AG09319 (cell line): ENCODE measurements around the gene KCNC4.

Source experiments
- DNase-seq: peaks from one replicate; pipeline ENCODE4 v3.0.0-alpha.2; 2010; ENCODE audit warnings: low read depth; ENCODE audit errors: extremely low read depth
- TF ChIP-seq, protein P1 (sequence below): IDR thresholded peaks from 2 replicates; pipeline ENCODE4 v1.5.1; 2011; ENCODE audit warnings: low read depth, mild to moderate bottlenecking, inconsistent platforms, low read length, moderate library complexity

Gene KCNC4

GRCh38 chr1:110242731-110243130, 32.6 kb downstream of the KCNC4 start:
- no peak for DNase-seq
- TF ChIP-seq, protein P1, sequence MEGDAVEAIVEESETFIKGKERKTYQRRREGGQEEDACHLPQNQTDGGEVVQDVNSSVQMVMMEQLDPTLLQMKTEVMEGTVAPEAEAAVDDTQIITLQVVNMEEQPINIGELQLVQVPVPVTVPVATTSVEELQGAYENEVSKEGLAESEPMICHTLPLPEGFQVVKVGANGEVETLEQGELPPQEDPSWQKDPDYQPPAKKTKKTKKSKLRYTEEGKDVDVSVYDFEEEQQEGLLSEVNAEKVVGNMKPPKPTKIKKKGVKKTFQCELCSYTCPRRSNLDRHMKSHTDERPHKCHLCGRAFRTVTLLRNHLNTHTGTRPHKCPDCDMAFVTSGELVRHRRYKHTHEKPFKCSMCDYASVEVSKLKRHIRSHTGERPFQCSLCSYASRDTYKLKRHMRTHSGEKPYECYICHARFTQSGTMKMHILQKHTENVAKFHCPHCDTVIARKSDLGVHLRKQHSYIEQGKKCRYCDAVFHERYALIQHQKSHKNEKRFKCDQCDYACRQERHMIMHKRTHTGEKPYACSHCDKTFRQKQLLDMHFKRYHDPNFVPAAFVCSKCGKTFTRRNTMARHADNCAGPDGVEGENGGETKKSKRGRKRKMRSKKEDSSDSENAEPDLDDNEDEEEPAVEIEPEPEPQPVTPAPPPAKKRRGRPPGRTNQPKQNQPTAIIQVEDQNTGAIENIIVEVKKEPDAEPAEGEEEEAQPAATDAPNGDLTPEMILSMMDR, result no peak

DNA sequence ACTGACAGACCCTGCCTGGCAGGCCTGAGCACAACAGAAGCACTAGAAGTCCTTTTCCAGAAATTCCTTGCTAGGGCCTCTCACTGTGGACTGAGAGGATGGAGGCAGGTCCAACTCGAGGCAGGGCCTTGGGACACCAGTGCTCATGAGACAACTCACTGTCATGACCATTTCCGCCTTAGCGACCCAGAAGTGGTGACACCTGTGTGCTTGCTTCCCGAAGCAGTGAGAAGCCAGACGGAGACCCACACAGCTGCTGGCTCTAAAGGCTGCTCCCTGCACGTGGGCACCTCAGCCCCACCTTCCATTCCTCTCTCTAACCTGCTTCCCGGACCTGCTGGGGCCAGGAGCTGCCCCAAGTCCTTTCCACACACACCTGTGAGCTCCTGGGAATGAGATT, 33.0 kb downstream of the KCNC4 start:
- TF ChIP-seq, protein P1, result no peak
- no peak for DNase-seq

GRCh38 chr1:110243574-110243973, 33.5 kb downstream of the KCNC4 start:
- no peak for DNase-seq

DNA sequence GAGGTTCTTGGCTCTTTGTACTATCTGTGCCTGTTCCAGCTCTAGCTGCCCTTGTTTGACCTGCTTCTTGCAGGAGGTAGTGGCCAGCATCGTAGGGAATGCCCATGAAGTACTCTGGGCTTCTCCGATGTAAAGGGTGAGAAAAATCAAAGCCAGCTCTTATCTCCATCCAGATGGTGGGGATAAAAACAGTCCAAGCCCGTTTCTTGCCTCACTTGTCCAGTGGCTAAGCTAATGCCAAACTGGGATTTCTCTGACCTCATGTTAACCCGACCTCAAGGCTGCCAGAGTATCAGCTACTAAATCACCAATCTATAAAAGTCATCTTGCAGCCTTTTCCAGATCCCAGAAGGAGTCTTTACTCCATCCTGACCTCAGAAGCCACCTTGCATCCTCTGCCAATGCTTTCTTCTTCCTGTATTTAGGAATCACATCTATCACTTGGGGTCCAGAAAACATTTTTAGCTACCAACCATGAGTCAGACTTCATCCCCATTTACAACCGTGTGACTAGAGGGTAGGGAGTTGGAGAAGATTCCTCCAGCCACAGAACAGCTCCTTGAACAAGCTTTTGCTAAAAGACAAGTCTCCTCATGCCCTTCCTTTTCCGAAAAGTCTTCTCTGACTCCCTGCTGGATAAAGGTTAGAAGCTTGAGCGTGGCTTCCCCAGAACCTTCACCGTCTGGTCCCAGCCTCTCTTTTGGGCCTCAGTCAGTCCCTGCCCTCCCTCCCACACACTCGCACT, 35.9 kb downstream of the KCNC4 start:
- TF ChIP-seq, protein P1, result no peak
- no peak for DNase-seq

More at GRCh38 chr1:110243574-110243973, 33.5 kb downstream of the KCNC4 start:
- TF ChIP-seq, protein P1, result no peak

DNA sequence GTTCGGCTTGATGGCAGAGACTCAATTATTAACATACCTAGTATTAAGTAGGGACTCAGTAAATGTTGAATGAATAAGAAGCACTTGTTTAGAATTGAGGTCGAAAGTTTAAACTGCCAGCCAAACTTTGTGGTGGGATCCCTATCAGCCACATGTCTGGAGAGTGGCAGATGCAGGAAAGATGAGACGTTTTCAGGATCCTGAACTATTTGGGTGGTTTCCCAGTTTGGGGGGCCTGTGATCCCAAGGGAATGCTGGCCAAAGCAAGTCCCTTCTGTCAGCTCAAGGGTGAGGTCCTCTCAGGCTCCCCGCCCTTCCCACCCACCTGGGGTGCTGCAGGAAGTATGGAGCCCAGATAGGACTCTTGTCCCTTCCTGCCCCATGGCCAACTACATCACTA, 38.6 kb downstream of the KCNC4 start:
- TF ChIP-seq, protein P1, result no peak
- no peak for DNase-seq

GRCh38 chr1:110249256-110249655, 39.1 kb downstream of the KCNC4 start:
- no peak for DNase-seq
- TF ChIP-seq, protein P1, result no peak

- TF ChIP-seq, protein P1, result no peak
- DNase-seq, result no peak
These were observed 39.9 kb downstream of the KCNC4 start for GRCh38 chr1:110250008-110250407.
